Astrocyte (in vitro differentiated cells and primary cell): ENCODE measurements around the gene MN1.

ENCODE experiments used
- CTCF ChIP-seq: IDR thresholded peaks from 2 replicates; pipeline ENCODE4 v1.5.1; 2011; ENCODE audit warnings: low read depth, mild to moderate bottlenecking, inconsistent platforms, low read length, moderate library complexity; ENCODE audit not compliant: insufficient read depth
- EZH2 ChIP-seq: IDR thresholded peaks from 2 replicates; pipeline ENCODE4 v1.6.1; 2012; ENCODE audit warnings: mild to moderate bottlenecking, low read length, inconsistent platforms; ENCODE audit not compliant: insufficient read depth

GRCh38 chr22:27839057-27839660, 37.6 kb upstream of the MN1 start:
- TF ChIP-seq CTCF: no peak
- TF ChIP-seq EZH2: no peak
